HG02981 (cell line): Measurements from ENCODE around the gene MAPKAP1.
"Not testable (repeated sequence)": the region's sequence is repeated elsewhere in the genome, so short reads cannot be mapped to it uniquely, and the experiment has no call there.

Source experiments
- ATAC-seq: cut with Tn5 transposase; IDR thresholded peaks from one replicate; pipeline ENCODE4 v1.9.1; 2021; ENCODE audit warnings: mild to moderate bottlenecking, moderate library complexity; ENCODE audit not compliant: unreplicated experiment

The MAPKAP1 gene

GRCh38 chr9:125611121-125611765 lies 95.8 kb downstream of the MAPKAP1 start:
- no peak for ATAC-seq

GRCh38 chr9:125609744-125610143 lies 97.3 kb downstream of the MAPKAP1 start:
- ATAC-seq: no peak

GRCh38 chr9:125608489-125609224 lies 98.4 kb downstream of the MAPKAP1 start:
- ATAC-seq: no peak

- no peak for ATAC-seq
Measured at GRCh38 chr9:125604196-125604595, 102.8 kb downstream of the MAPKAP1 start.

- ATAC-seq: no peak
Measured at GRCh38 chr9:125603478-125604021, 103.5 kb downstream of the MAPKAP1 start.

GRCh38 chr9:125601961-125602360 lies 105.0 kb downstream of the MAPKAP1 start:
- ATAC-seq: no peak

GRCh38 chr9:125600194-125600593 lies 106.8 kb downstream of the MAPKAP1 start:
- no peak for ATAC-seq

- no peak for ATAC-seq
Measured at GRCh38 chr9:125594223-125594610, 112.8 kb downstream of the MAPKAP1 start.

GRCh38 chr9:125593581-125594222 lies 113.3 kb downstream of the MAPKAP1 start:
- no peak for ATAC-seq

- ATAC-seq: no peak
Measured at GRCh38 chr9:125591888-125592287, 115.1 kb downstream of the MAPKAP1 start.

GRCh38 chr9:125591245-125591644 lies 115.8 kb downstream of the MAPKAP1 start:
- ATAC-seq: no peak

GRCh38 chr9:125589287-125589686 lies 117.7 kb downstream of the MAPKAP1 start:
- no peak for ATAC-seq

- ATAC-seq: no peak
Measured at GRCh38 chr9:125587819-125588460, 119.1 kb downstream of the MAPKAP1 start.

GRCh38 chr9:125586172-125586511 lies 120.9 kb downstream of the MAPKAP1 start:
- no peak for ATAC-seq

- no peak for ATAC-seq
Measured at GRCh38 chr9:125585503-125586171, 121.4 kb downstream of the MAPKAP1 start.

GRCh38 chr9:125580701-125581286 lies 126.2 kb downstream of the MAPKAP1 start:
- peak; percentile 59 for ATAC-seq

GRCh38 chr9:125579030-125579932 lies 127.7 kb downstream of the MAPKAP1 start:
- no peak for ATAC-seq

- no peak for ATAC-seq
Measured at GRCh38 chr9:125574126-125574877, 132.7 kb downstream of the MAPKAP1 start.

GRCh38 chr9:125572461-125572860 lies 134.5 kb downstream of the MAPKAP1 start:
- ATAC-seq: not testable (repeated sequence)
